ENCODE results near the gene HECTD4.

GRCh38 chr12:112161711-112162110 is 220.5 kb downstream of the HECTD4 start:
- no peak for TF ChIP-seq POLR2A (IDR thresholded peaks at IDR 0.05; ENCODE audit: low read length)
- TF ChIP-seq GATA1 (IDR thresholded peaks at IDR 0.05; ENCODE audit: low read depth, low read length): no peak

Measured in erythroblast (primary cell).